ENCODE measurements around the gene ZNF607. TPM values are rescaled to one million over a fixed set of nuclear protein-coding genes. Genes with fewer than 3 reads are reported as not detected.

ZNF607 gene
- total and polyA plus RNA-seq, 10 of the 15 experiments (the other 5 are each of a cell fraction or from before 2014, with no cell fraction given), result 0.47 to 5.7 (median 2.2) TPM

- Histone ChIP-seq H3K27ac (ENCODE audit: control insufficient read depth, insufficient read depth) (no peak overlapping the region), H3K36me3 (ENCODE audit: control insufficient read depth in 2 of 2, insufficient read depth in 2 of 2, low read length in 1 of 2) (no peaks in the 10 kb centered on the region), H3K9me3 (replicated peaks; ENCODE audit: control insufficient read depth, insufficient read depth, low read length) (no peaks in the 10 kb centered on the region; the same call in 2 of the 3 replicates), H3K27me3 (replicated peaks in 1 of 2; ENCODE audit: control insufficient read depth in 2 of 2, insufficient read depth in 2 of 2, low read length in 1 of 2) (no peaks in the 10 kb centered on the region), H3K79me2 (ENCODE audit: control insufficient read depth, insufficient read depth, low read length) (no peaks in the 10 kb centered on the region; the same call in 1 of the 2 replicates), H3K4me3 (no peak overlapping the region), H3K4me1 (ENCODE audit: control insufficient read depth, insufficient read depth, low read length) (no peaks in the 10 kb centered on the region), H3K4me2 (ENCODE audit: control insufficient read depth, insufficient read depth) (no peak overlapping the region), H3K9ac (ENCODE audit: control insufficient read depth, insufficient read depth, low read length) (no peak overlapping the region), H2AFZ (ENCODE audit: control insufficient read depth, low read depth, low read length) (no peak overlapping the region), H4K20me1 (ENCODE audit: control insufficient read depth, insufficient read depth) (no peaks in the 10 kb centered on the region)
- DNase-seq (ENCODE audit: low read depth, low spot score) (no peak), FAIRE-seq (no peak), ATAC-seq (no peak)
- ChIA-PET RAD21 (ENCODE audit: unreplicated experiment) (no interaction called here), POLR2A (no interaction called here), SMC1A (ENCODE audit: uncharacterized antibody, unreplicated experiment) (no interaction called here), CTCF (no interaction called here)
- BruUV-seq (replicated peaks), result no TSS peak
- in situ Hi-C loops (cut with MboI), result no loop called here
- intact Hi-C loops (cut with micrococcal nuclease; ENCODE audit: unreplicated experiment), result no loop called here
- 97% methylated on average over 2 of the region's 2 CpGs for WGBS (ENCODE audit: insufficient coverage, insufficient replicate concordance, low lambda C conversion rate, missing lambda C conversion rate)
- no peak for TF ChIP-seq ZBTB11 (CRISPR knock-in tag; IDR thresholded peaks at IDR 0.05)
- no peak for TF ChIP-seq ZNF592 (IDR thresholded peaks at IDR 0.05)
- TF ChIP-seq ZBTB40 (IDR thresholded peaks at IDR 0.05; ENCODE audit: borderline replicate concordance), result no peak
- no peak for TF ChIP-seq EED (IDR thresholded peaks at IDR 0.05; ENCODE audit: low read depth)
- no peak for TF ChIP-seq CHD1 (IDR thresholded peaks at IDR 0.05; ENCODE audit: low read depth, low read length)
- TF ChIP-seq IKZF1 (conservative IDR thresholded peaks at IDR 0.05), result no peak
- no peak for TF ChIP-seq HCFC1 (IDR thresholded peaks at IDR 0.05; ENCODE audit: low read length)
- no peak for TF ChIP-seq TCF12 (IDR thresholded peaks at IDR 0.05; ENCODE audit: low read depth, low read length)
- no peak for TF ChIP-seq IKZF2 (IDR thresholded peaks at IDR 0.05)
- TF ChIP-seq MTA3 (IDR thresholded peaks at IDR 0.05; ENCODE audit: borderline replicate concordance, low read length), result no peak
- TF ChIP-seq NR2C1 (IDR thresholded peaks at IDR 0.05), result no peak
- no peak for TF ChIP-seq YBX1 (IDR thresholded peaks at IDR 0.05)
- no peak for TF ChIP-seq IRF5 (IDR thresholded peaks at IDR 0.05; ENCODE audit: borderline replicate concordance)
Observed at GRCh38 chr19:37716140-37716539, 3.4 kb downstream of the ZNF607 start.
